ENCODE data around the gene ALPL. TPM values are rescaled to one million over a fixed set of nuclear protein-coding genes. Genes with fewer than 3 reads are reported as not detected.
A peak's percentile ranks its signal among the peaks of the same experiment; 100 is the strongest.
"Not testable (repeated sequence)": the region's sequence is repeated elsewhere in the genome, so short reads cannot be mapped to it uniquely, and the experiment has no call there.

Gene ALPL
- 10 to 100 TPM in 1 of 8 experiments, 1 to 10 TPM in 4, under 1 TPM in 3; 0.25 to 19.7 (median 3.0) TPM for total RNA-seq

DNA sequence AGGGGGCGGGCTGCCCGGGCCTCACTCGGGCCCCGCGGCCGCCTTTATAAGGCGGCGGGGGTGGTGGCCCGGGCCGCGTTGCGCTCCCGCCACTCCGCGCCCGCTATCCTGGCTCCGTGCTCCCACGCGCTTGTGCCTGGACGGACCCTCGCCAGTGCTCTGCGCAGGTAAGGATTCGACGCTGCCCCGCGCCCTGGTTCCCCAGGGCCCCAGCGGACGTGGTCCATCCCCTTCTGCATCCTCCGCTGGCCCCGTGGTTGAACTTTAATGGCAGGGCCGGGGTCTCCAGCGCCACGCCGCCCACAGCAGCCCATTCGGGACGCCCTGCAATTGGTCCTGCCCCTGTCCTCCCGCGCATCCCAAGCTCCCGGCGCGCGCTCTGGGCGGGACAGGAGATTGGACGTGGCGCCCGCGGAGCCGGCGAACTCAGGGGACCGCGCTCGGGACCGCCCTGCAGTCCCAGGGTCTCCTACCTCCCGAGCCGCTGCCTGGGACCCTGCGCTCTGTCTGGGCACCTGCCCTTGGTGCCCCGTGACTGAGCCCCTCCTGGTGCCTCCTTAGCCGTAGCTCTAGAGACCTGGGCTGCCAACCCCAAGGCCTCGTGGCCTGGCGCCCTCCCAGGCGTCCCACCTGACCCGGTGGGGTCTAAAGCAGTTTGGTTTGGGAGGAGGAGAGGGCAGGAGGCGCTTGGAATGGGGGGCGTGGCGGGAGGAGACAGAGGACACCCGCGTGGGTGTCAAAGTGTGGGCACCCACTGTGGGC is at the start of gene ALPL:
Gene ALPL, plus strand, starts transcription at position 73 of the 762 bp plus-strand sequence. CDS start 44,659 bp downstream, outside the sequence.
- Histone ChIP-seq H3K4me1 (replicated peaks in 1 of 2) (peaks cover 0 to 18% of the 10 kb centered on the region in 2 donors), H3K27ac (peak within 1 kb of the TSS in 1 of 2 donors; percentile 4), H3K4me3 (peak within 1 kb of the TSS; percentile 27 to 46 (median 29))
- 0 to 3% (median 0%) methylated on average over 2 to 18 of the region's 67 CpGs; no CpG with 5 or more reads in 7 of the 10 experiments for WGBS, 10 experiments
- peak in 7 of 8 experiments; percentile 18 to 78 (median 39) for ATAC-seq (replicated peaks in 6 of 8)
- in situ Hi-C loops (cut with MboI; ENCODE audit: low pct_unique_long_range_greater_than_20kb in 2 of 9, low sequenced_read_pairs in 9 of 9, unreplicated experiment in 9 of 9) = loop anchor here in 2 of 9 experiments (10.0 to 25.0 kb wide), 2 partner anchors 145 to 153 kb away; partner anchors contain the start of gene RAP1GAP (in 1 of the 2)

DNA sequence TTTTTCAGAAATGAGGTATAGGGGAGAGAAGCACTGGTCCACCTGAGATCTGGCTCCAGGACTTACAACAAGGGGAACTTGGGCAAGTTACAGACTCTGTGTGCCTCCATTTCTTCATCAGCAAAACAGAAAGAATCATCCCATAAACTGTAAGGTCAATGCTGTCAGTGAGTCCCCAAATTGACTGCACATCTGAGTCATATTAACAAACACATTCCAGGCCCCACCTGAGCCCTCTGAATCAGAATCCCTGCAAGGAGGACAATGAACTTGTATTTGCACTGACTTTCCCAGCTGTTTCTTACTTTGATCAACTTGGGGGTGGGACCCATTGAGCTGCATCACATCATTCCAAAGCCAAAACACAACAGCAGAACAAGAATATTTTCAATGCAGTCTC is 44.1 kb upstream of the ALPL start:
- H3K4me3 ChIP-seq; ATAC-seq (replicated peaks in 6 of 8); H3K27ac ChIP-seq; H3K4me1 ChIP-seq (replicated peaks in 1 of 2); in situ Hi-C loops (cut with MboI; ENCODE audit: low pct_unique_long_range_greater_than_20kb in 2 of 9, low sequenced_read_pairs in 9 of 9, unreplicated experiment in 9 of 9): not testable (repeated sequence)

DNA sequence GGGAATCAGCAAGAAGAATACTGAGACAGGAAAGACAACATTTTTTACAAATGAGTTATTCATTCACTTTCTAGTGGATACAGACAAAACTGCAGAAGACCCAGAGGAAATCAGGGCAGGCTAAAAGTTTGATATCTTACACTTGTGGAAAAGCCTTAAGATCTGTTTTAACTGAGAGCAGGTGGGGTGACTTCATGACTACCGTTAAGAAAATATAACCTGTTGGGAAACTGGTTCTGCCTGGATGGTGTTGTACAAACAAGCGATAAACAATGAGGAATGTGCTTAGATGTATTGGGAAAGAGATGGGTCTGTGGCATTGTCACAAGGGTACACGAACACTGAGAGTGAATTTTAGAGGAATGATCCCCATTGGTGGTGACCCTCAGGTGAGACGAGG is 41.3 kb upstream of the ALPL start:
- H3K4me3 ChIP-seq; ATAC-seq (replicated peaks in 6 of 8); H3K27ac ChIP-seq; H3K4me1 ChIP-seq (replicated peaks in 1 of 2); in situ Hi-C loops (cut with MboI; ENCODE audit: low pct_unique_long_range_greater_than_20kb in 2 of 9, low sequenced_read_pairs in 9 of 9, unreplicated experiment in 9 of 9): not testable (repeated sequence)
- 17 to 100% (median 92%) methylated on average over 1 to 4 of the region's 4 CpGs; no CpG with 5 or more reads in 3 of the 10 experiments for WGBS, 10 experiments

DNA sequence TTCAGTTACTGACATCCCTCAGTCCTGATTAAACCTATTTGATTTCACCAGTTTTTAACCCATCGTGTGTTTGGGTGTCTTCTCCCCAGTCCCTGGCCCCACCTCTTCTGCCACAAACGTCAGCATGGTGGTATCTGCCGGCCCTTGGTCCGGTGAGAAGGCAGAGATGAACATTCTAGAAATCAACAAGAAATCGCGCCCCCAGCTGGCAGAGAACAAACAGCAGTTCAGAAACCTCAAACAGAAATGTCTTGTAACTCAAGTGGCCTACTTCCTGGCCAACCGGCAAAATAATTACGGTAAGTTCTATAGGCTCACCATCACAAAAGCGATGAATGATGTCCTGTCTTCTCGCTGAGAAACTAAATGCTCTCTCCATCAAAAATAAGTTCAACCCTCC is 40.6 kb upstream of the ALPL start:
- in situ Hi-C loops (cut with MboI; ENCODE audit: low pct_unique_long_range_greater_than_20kb in 2 of 9, low sequenced_read_pairs in 9 of 9, unreplicated experiment in 9 of 9) = no loop called here
- no peak for ATAC-seq (replicated peaks in 6 of 8)
- Histone ChIP-seq H3K4me3 (no peak overlapping the region), H3K4me1 (replicated peaks in 1 of 2) (no peaks in the 10 kb centered on the region), H3K27ac (no peak overlapping the region)
- 24 to 100% (median 70%) methylated on average over 2 to 10 of the region's 10 CpGs; no CpG with 5 or more reads in 2 of the 10 experiments for WGBS, 10 experiments

DNA sequence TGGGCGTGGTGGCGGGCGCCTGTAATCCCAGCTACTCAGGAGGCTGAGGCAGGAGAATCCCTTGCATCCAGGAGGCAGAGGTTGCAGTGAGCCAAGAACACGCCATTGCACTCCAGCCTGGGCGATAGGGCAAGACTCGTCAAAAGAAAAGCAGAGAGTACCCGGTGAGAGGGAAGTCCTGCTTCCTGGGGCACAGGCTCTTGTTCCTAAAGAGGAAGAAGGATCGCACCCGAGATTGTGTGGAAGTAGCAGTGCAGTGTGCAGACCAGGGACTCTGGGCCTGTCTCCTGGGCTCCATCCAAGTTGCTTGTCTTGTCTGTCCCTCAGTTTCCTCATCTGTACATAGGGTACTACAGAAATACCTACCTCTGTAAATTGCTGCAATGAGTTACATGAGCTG is 39.6 kb upstream of the ALPL start:
- no peak for ATAC-seq (replicated peaks in 6 of 8)
- no peak overlapping the region for H3K4me3 ChIP-seq

DNA sequence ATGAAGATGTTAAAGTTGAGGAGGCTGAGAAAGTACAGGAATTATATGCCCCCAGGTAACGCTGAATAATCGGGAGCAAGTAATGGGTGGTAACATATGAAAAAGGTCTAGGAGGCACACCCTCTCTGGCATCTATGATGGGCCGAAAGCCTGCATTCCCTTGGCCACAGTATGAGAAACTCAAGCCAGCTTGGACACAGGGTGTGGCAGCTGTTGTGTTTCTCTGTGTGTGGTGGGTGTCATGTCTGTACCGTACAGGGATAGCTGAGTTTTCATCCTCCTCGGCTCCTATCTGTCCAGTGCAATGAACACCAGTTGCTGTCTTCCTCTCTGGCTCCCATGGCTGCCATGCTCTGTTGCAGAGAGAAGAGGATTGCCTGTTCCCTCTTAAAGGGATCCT is 36.4 kb upstream of the ALPL start:
- no peak overlapping the region for H3K27ac ChIP-seq

More for the DNA sequence above, 39.6 kb upstream of the ALPL start:
- H3K27ac ChIP-seq = no peak overlapping the region
- peaks cover 0 to 2% of the 10 kb centered on the region in 2 donors for H3K4me1 ChIP-seq (replicated peaks in 1 of 2)
- in situ Hi-C loops (cut with MboI; ENCODE audit: low pct_unique_long_range_greater_than_20kb in 2 of 9, low sequenced_read_pairs in 9 of 9, unreplicated experiment in 9 of 9) = no loop called here
- WGBS, 10 experiments = 86 to 100% (median 96%) methylated on average over 1 to 9 of the region's 9 CpGs; no CpG with 5 or more reads in 1 of the 10 experiments

DNA sequence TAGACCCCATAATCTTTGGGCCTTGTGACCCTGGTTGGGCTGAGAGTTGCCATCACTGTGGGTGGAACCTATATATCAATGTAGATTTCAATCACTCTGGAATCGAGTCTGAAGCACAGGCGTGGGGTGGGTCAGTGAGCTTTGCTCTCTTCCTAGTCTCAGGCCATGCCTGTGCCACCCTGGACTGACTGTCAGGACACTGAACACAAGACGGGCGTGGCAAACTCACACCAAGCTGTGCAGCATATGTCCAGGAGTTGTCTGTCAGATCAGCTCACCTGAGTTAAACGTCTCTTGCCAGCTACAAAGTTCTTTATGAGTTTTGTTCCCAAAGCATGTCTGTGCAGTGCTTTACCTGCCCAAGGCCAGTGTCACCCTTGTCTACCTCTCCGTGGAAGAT is 30.9 kb upstream of the ALPL start:
- no peak overlapping the region for H3K27ac ChIP-seq
- H3K4me3 ChIP-seq = no peak overlapping the region
- H3K4me1 ChIP-seq (replicated peaks in 1 of 2) = peaks cover 0 to 2% of the 10 kb centered on the region in 2 donors
- WGBS, 10 experiments = 53 to 100% (median 84%) methylated on average over 1 to 6 of the region's 6 CpGs; no CpG with 5 or more reads in 2 of the 10 experiments
- ATAC-seq (replicated peaks in 6 of 8) = no peak
- in situ Hi-C loops (cut with MboI; ENCODE audit: low pct_unique_long_range_greater_than_20kb in 2 of 9, low sequenced_read_pairs in 9 of 9, unreplicated experiment in 9 of 9) = loop anchor here in 1 of 9 experiments (25.0 kb wide), 1 partner anchor 216 kb away; no protein-coding TSS in a partner anchor

More for the DNA sequence above, 36.4 kb upstream of the ALPL start:
- no peak overlapping the region for H3K4me3 ChIP-seq
- in situ Hi-C loops (cut with MboI; ENCODE audit: low pct_unique_long_range_greater_than_20kb in 2 of 9, low sequenced_read_pairs in 9 of 9, unreplicated experiment in 9 of 9) = no loop called here
- 0 to 100% (median 94%) methylated on average over 1 to 5 of the region's 5 CpGs; no CpG with 5 or more reads in 1 of the 10 experiments for WGBS, 10 experiments
- H3K4me1 ChIP-seq (replicated peaks in 1 of 2) = peaks cover 0 to 2% of the 10 kb centered on the region in 2 donors
- ATAC-seq (replicated peaks in 6 of 8) = peak in 2 of 8 experiments; percentile 70 to 83

DNA sequence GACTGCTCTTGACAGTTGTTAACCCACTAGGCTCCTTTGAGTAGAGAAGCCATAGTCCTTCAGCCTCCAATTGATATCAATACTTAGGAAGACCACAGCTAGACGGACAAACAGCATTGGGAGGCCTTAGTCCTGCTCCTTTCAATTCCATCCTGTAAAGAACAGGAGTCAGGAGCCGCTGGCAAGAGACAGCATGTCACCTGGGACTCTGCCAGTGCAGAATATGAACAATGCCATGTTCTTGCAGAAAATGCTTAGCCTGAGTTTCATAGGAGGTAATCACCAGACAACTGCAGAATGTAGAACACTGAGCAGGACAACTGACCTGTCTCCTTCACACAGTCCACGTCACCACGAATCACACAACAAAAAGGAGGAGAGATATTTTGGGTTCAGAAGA is 25.3 kb upstream of the ALPL start:
- no CpG with 5 or more reads among the region's 4 CpGs for WGBS, 10 experiments
- not testable (repeated sequence) for H3K4me1 ChIP-seq (replicated peaks in 1 of 2); ATAC-seq (replicated peaks in 6 of 8); H3K27ac ChIP-seq; H3K4me3 ChIP-seq
- in situ Hi-C loops (cut with MboI; ENCODE audit: low pct_unique_long_range_greater_than_20kb in 2 of 9, low sequenced_read_pairs in 9 of 9, unreplicated experiment in 9 of 9) = loop anchor here in 1 of 9 experiments (25.0 kb wide), 1 partner anchor 222 kb away; no protein-coding TSS in a partner anchor

DNA sequence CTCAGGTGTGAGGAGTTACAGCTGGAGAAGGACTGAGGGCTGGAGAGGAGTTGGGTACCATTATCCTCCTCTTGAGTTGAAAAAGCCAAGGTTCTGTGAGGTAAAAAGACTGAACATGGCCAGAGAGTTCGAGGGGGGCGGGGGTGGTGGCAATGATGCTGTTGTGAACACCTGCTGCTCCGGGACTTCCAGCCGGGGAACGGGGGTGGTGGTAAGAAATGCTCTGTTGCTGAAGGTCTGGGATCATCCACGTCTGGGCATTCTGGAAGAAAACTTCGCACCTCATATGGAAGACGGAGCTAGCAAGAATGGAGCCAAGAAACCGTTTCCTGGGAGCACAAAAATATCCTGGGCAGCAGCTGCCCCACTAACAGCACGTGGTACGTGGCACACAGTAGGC is 20.1 kb upstream of the ALPL start:
- in situ Hi-C loops (cut with MboI; ENCODE audit: low pct_unique_long_range_greater_than_20kb in 2 of 9, low sequenced_read_pairs in 9 of 9, unreplicated experiment in 9 of 9) = loop anchor here in 1 of 9 experiments (25.0 kb wide), 1 partner anchor 227 kb away; no protein-coding TSS in a partner anchor
- 70 to 100% (median 87%) methylated on average over 1 to 8 of the region's 11 CpGs; no CpG with 5 or more reads in 5 of the 10 experiments for WGBS, 10 experiments

DNA sequence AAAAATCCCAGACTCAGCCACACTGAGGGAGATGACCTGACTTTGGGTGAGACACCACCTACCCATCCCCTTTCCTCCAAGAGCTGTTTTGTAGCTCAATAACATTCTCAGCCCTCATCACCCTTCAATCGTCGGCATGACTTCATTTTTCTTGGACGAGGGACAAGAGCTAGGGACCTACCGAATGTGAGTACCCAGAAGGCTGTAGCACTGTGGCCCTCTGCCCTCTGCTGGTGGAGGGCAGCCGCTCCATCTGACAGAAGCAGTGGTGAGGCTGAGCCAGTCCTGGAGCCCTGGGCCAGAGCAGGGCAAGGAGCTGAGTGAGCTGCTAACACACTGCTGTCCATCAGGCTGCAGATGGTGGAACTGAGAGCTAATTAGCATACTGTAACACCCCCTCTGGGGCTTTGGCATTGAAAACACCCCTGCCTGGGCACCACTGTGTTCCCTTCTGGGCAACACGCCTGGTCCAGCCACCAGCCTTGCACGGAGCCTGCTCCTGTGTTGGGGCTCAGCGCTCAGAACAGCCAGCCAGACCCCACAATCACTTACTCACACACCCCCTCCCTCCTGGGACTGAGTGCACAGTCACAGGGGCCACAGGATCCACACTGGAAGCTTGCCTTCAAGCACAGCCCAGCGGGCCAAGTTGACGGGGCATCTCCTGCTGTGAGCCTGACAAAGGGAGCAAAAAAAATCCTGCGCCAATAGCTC is 18.3 kb upstream of the ALPL start:
- 0 to 89% (median 47%) methylated on average over 2 to 10 of the region's 11 CpGs; no CpG with 5 or more reads in 2 of the 10 experiments for WGBS, 10 experiments
- in situ Hi-C loops (cut with MboI; ENCODE audit: low pct_unique_long_range_greater_than_20kb in 2 of 9, low sequenced_read_pairs in 9 of 9, unreplicated experiment in 9 of 9) = loop anchor here in 1 of 9 experiments (25.0 kb wide), 1 partner anchor 229 kb away; no protein-coding TSS in a partner anchor
- no peak overlapping the region for H3K4me3 ChIP-seq
- H3K4me1 ChIP-seq (replicated peaks in 1 of 2) = peaks cover 0 to 10% of the 10 kb centered on the region in 2 donors
- H3K27ac ChIP-seq = no peak overlapping the region
- peak in 6 of 8 experiments; percentile 39 to 94 (median 84) for ATAC-seq (replicated peaks in 6 of 8)

More for the DNA sequence above, 20.1 kb upstream of the ALPL start:
- Histone ChIP-seq H3K4me3 (no peak overlapping the region), H3K4me1 (replicated peaks in 1 of 2) (peaks cover 0 to 4% of the 10 kb centered on the region in 2 donors), H3K27ac (no peak overlapping the region)
- no peak for ATAC-seq (replicated peaks in 6 of 8)

DNA sequence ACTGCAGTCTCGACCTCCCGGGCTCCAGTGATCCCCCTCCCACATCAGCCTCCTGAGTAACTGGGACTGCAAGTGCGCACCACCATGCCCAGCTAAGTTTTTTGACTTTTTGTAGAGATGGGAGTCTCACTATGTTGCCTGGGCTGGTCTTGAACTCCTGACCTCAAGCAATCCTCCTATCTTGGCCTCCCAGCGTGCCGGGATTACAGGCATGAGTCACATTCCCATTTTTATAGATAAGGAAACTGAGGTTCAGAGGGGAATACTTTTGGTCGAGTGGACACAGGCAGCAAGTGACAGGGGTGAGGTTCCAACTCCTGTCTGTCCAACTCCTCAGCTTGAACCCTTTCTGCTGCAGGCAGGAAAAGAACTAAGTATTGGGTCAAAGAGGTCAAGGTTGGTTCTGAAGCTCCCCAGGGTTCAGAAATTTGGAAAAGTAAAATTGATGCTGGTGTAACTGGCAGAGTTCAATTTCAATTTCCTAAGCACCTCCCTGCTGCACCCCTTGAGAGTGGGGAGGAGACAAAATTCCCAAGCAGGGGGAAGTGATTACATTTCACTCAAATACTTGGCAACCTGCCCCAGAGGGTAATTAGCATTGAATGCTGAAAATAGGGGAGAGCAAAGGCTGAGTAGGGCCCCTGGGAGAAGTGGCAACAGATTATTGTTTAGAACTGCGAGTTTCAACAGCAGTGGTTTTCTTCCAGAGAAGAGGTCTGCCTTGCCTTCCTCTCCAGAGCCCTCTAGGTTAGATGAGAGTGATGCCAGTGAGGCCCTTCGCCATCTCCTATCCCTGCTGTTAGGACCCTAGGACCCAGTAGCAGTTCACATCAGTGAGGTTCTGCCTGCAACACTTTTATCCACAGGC is 17.5 kb upstream of the ALPL start:
- peak in 6 of 8 experiments; percentile 12 to 80 (median 40) for ATAC-seq (replicated peaks in 6 of 8)
- WGBS, 10 experiments = 0 to 100% (median 60%) methylated on average over 1 to 6 of the region's 8 CpGs; no CpG with 5 or more reads in 1 of the 10 experiments
- Histone ChIP-seq H3K4me1 (replicated peaks in 1 of 2) (peaks cover 0 to 10% of the 10 kb centered on the region in 2 donors), H3K27ac (no peak overlapping the region), H3K4me3 (no peak overlapping the region)
- in situ Hi-C loops (cut with MboI; ENCODE audit: low pct_unique_long_range_greater_than_20kb in 2 of 9, low sequenced_read_pairs in 9 of 9, unreplicated experiment in 9 of 9) = loop anchor here in 1 of 9 experiments (25.0 kb wide), 1 partner anchor 229 kb away; no protein-coding TSS in a partner anchor

DNA sequence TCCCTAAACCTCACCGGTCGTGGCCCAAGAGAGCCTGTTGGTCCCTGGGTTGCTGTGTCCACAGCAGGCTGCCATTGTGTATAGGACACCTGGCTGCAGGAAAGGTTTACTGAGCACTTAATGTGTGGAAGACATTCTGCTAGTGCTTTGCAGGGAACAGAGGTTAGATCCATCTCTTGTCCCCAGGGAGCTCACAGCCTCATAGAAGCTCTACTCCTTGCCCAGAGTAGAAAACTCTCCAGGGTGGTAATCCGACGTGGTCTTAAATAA is 16.9 kb upstream of the ALPL start:
- in situ Hi-C loops (cut with MboI; ENCODE audit: low pct_unique_long_range_greater_than_20kb in 2 of 9, low sequenced_read_pairs in 9 of 9, unreplicated experiment in 9 of 9) = loop anchor here in 1 of 9 experiments (25.0 kb wide), 1 partner anchor 230 kb away; no protein-coding TSS in a partner anchor
- no peak for ATAC-seq (replicated peaks in 6 of 8)
- peaks cover 0 to 10% of the 10 kb centered on the region in 2 donors for H3K4me1 ChIP-seq (replicated peaks in 1 of 2)
- H3K27ac ChIP-seq = no peak overlapping the region
- no peak overlapping the region for H3K4me3 ChIP-seq
- WGBS, 10 experiments = 20 to 86% (median 63%) methylated on average over 2 to 4 of the region's 4 CpGs; no CpG with 5 or more reads in 3 of the 10 experiments

Data from motor neuron (in vitro differentiated cells).